Stimulated activated CD8-positive, alpha-beta memory T cell treated with anti-CD3 and anti-CD28 coated beads, Interleukin-7, amount 100 ng/mL, for 48 hours (primary cell): ENCODE results near the gene SMAD4.

Source experiments
- DNase-seq, 2 donors: peaks; one replicate each; pipeline ENCODE4 v3.0.0-alpha.2; 2020; ENCODE audit warnings: low read depth in 1 of 2; ENCODE audit errors: extremely low read depth in 1 of 2

The SMAD4 gene

DNA sequence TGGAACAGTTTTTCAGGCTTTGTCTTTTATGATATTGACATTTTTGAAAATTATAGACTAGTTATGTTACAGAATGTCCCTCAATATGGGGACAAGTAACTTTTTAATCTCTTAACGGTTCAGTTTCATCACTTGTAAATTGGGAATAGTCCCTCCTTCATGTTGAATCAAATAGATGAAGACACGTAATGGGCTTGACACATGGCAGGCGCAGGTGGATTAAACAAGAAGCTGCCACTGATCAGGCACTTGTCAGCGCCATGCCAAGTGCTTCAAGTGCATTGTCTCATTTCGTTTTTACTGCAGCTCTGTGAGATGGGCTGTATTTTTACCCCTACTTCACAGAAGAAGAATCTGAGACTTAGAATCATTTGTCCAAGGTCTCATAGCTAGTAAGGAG lies 9.5 kb upstream of the SMAD4 start:
- no peak for DNase-seq

DNA sequence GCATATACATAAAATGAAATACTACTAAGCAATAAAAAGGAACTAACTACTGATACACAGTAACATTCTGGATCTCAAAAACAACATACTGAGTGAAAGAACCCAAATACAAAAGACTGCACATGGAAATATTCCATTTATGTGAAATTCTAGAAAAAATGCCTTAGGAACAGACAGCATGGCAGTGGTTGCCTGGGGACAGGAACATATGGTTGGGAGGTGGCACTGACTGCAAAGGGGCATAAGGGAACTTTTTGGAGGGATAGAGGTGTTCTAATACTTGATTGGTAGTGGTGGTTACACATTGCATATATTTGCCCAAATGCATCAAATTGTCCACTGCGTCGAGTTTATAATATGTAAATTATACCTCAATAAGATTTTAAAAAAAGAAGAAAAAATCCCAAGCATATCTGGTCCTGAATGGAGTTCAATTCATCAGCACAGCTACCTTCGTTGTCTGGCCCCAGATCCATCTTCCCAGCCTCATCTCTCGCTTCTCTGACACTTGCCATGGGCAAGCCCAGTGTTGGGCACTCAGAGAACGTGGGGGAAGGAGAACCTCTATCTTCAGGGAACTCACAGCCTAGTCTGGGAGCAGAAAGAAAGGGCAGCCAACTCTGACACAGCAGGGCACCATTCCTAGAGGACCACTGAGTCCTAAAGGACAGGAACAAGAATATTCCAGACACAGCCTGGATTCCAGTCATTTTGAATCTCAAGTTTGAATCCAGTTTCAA lies 8.6 kb upstream of the SMAD4 start:
- no peak for DNase-seq

DNA sequence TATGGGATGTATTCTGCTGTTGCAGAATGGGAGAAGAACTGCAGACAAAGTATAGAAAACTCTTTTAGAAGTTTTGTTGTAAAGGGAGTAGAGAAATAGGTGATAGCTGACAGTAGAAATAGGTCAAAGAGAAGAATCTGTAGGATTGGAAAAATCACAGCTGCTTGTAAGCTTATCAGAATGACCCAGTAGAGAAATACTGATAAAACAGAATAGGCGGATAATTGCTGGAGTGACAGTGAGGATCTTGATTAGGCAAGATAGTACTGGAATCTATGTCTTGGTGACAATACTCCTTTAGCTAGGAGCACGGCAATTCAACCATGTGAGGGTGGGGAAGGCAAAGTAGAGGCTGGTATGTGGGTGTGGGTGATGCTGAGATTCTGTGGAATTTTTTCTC lies 4.5 kb upstream of the SMAD4 start:
- no peak for DNase-seq

GRCh38 chr18:51028201-51028805 lies 1.7 kb upstream of the SMAD4 start:
- DNase-seq: no peak

- no peak for DNase-seq
These were observed 677 bp upstream of the SMAD4 start for GRCh38 chr18:51029378-51029693.

DNA sequence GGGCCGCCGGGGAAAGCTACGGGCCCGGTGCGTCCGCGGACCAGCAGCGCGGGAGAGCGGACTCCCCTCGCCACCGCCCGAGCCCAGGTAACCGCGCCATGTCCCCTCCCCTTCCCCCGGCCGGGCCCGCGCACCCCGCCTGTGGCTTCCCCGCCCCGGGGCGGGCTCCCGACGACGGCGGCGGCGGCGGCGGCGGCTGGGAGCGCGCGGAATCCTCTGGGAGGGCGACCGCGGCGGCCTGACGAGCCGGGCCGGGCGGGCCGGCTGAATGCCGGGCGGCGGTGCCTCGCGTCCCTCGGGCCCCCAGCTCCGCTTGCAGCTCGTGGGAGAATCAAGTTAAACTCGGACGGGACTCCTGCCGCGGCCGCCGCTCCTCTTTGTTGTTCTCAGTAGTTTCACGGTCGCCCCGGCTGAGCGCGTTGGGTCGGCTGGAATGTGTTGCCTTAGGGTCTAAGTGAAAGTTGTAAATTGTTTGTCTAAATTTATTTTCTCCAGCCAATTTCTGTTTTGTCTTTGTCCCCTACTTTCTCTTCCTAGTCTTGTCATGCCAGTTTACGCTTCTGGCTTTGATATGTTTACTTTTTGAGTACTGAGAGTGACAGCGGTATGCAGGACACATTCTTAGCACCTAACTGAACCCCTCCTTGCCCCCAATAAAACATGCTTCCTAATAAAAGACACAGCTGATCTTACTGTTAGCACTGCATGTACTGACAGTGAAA lies 685 bp downstream of the SMAD4 start:
- peak; percentile 24 to 28 for DNase-seq

- DNase-seq: no peak
These were observed 2.2 kb downstream of the SMAD4 start for GRCh38 chr18:51032193-51032592.

- no peak for DNase-seq
These were observed 7.2 kb downstream of the SMAD4 start for GRCh38 chr18:51037230-51037629.

DNA sequence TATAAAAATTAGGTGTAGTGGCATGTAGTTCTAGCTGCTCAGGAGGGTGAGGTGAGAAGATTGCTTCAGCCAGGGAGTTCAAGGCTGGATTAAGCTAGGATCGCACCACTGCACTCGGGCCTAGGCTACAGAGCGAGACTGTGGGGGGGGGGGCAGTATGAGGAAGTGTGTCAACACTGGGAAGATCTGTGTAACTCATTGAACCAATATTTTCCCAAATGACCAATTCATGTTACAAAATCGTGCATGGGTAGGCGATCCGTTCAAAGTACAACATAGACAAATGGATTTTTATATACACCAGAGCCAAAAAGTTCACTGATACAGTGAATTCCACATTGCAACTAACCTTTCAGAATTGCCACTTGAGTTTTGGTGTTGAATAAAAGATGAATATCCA lies 8.1 kb downstream of the SMAD4 start:
- DNase-seq: no peak

DNA sequence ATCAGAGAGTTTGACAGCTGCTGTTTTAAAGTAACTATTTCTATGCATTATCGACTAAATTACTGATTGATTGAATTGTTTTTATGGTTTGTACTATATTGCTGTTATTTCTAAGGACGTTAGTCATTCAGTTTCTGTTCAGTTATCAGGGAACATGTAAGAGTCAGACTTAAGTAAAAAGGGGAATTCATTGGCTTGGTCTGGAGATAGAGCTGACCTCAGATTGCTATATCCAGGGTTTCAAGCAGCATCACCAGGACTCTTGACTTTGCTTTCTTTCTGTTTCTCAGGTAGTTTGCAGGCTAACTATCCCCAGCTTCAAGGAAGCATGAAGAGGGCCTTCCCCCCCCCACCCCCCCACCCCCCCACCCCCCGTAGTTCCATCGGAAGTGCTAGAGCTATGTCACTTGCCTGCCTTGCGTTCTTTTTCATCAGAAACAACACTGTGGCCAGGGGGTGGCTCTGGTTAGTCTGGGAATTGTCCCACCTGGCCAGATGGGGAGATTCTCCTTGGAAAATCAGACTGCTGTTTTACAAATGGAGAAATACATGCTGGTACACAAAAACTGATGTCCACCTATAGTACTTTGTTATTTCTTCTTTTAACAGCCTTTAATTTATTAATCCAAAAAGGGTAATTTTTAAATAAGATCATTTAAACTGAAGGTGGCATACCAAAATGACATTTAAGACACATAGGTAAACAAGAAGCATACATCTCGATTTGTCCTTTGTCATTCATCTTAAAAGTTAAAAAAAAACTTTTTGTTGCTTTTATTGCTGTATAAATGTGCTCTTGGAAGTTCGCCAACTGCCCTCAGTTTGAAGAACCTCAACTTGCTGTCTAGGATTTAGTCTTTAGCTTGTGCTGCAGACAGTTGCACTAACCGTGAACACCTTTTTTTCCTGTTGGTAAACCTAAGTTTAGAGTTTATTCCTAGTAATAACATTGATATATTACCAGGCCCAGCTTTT lies 9.4 kb downstream of the SMAD4 start:
- no peak for DNase-seq

DNA sequence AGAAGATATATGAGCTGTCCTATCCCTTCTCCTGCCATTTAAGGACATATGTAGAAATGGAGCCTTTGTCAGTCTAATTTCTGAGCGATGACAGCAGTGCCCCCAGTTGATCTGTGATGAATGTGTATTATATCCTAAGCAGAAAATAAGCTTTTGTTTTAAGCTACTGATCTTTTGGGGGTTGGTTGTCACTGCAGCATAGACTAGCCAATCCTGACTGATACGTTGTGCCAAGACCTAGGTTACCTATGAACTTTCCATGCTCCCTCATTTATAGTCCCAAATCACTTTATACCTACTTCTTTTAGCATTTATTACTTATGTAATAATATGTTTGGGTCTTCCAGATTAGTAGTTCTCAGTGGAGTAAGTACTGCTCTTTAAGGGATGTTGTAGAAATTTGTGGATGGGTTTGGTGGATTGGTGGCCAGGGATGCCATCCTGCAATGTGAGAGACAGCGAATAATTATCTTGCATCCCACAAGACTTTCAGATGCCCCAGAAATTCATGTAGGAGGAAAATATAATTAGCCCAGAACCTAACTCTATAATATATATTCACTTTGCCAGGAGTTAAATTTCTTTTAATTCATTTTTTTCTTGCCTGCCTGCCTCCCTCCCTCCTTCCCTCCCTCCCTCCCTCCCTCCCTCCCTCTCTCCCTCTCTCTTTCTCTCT lies 11.8 kb downstream of the SMAD4 start:
- DNase-seq: no peak

GRCh38 chr18:51044928-51045585 lies 15.0 kb downstream of the SMAD4 start:
- DNase-seq: no peak

DNA sequence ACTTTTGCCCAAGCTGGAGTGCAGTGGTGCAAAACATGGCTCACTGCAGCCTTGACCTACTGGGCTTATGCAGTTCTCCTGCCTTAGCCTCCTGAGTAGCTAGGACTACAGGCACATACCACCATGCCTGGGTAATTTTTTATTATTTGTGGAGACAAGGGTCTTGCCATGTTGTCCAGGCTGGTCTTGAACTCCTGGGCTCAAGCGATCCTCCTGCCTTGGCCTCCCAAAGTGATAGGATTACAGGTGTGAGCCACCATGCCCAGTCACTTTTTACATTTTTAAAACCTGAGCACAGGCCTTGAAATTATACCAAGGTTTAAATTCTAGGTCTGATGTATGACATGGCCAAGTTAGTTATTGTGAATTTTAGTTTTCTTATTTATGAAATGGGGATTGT lies 18.2 kb downstream of the SMAD4 start:
- no peak for DNase-seq

- DNase-seq: no peak
These were observed 19.1 kb downstream of the SMAD4 start for GRCh38 chr18:51049137-51049536.

GRCh38 chr18:51051105-51051712 lies 21.2 kb downstream of the SMAD4 start:
- no peak for DNase-seq

DNA sequence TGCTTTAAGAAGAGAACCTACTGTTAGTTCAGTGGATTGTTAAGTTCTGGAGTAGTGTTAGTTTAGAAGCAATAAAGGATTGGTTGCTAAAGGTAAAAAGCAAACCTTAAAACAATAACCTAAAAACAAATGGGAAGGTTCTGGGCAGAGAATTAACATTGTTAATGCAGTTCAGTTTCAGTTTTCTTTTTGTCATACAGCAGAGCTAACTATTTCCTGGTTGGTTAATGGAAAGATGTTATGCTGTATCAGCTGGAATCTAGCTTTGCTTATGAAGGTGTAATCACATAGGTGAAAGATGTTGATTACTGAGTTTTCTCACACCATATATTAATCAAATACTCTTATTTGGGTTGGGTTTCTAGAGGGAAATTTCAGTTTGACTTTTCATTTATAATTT lies 23.8 kb downstream of the SMAD4 start:
- no peak for DNase-seq

- DNase-seq: no peak
These were observed 24.8 kb downstream of the SMAD4 start for GRCh38 chr18:51054764-51055163.

DNA sequence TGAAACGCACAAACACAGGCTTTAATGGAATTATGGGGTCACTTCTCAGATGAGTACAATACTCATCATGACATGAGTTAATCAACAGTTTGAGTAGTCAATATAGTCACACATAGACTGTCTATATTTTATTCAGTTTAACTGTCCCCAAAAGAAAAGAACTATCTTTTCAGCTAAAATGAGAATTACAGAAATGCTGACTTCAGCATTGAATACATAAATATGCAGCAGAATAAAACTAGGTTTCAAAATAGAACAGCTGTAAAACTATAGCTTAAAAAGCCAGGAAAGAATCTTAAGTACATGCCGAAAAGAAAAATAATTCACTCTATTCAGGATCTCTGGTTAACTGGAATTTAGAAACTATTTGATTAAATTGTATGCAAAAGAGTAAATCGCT lies 30.0 kb downstream of the SMAD4 start:
- no peak for DNase-seq

- no peak for DNase-seq
These were observed 34.2 kb downstream of the SMAD4 start for GRCh38 chr18:51064256-51064655.

- DNase-seq: no peak
These were observed 36.3 kb downstream of the SMAD4 start for GRCh38 chr18:51066273-51066672.
